ENCODE results near the gene CKMT2.
A peak's percentile ranks its signal among the peaks of the same experiment; 100 is the strongest.

The CKMT2 gene

DNA sequence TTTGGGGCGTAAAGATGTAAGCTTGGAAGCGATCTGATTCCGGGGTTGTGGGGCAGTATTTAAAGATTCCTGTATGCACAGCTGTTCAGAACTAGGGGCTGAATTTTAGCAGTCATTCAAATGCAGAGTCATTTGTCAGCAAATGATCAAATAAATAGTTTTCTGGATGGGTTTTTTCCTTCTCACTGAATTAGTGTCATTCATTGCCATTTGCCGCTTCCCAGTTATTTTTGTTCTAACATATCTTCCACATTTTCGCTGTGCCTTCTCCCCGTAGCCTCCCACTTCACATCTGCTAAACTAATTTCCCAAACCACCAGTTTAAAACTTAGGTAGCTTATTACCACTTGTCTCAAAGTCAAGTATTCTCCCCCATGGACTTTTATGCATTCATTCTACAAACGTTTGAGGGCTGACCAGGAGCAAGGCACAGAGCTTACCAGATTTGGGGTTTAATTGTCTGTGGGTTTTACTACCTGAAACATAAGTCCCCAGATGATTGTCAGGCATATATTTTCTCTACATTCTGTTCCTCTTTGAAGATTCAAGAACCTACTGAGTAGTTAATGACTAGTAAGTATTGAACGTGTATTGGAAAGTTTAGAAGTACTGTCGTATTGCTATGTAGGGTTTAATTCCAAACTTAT lies 41.3 kb upstream of the CKMT2 start:
- no peak for DNase-seq (ENCODE audit: low spot score)
- in situ Hi-C loops (cut with MboI; ENCODE audit: low pct_unique_long_range_greater_than_20kb, low sequenced_read_pairs, unreplicated experiment) = loop anchor here (25.0 kb wide), 1 partner anchor 505 kb away; no protein-coding TSS in a partner anchor
- TF ChIP-seq, protein P1, sequence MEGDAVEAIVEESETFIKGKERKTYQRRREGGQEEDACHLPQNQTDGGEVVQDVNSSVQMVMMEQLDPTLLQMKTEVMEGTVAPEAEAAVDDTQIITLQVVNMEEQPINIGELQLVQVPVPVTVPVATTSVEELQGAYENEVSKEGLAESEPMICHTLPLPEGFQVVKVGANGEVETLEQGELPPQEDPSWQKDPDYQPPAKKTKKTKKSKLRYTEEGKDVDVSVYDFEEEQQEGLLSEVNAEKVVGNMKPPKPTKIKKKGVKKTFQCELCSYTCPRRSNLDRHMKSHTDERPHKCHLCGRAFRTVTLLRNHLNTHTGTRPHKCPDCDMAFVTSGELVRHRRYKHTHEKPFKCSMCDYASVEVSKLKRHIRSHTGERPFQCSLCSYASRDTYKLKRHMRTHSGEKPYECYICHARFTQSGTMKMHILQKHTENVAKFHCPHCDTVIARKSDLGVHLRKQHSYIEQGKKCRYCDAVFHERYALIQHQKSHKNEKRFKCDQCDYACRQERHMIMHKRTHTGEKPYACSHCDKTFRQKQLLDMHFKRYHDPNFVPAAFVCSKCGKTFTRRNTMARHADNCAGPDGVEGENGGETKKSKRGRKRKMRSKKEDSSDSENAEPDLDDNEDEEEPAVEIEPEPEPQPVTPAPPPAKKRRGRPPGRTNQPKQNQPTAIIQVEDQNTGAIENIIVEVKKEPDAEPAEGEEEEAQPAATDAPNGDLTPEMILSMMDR (IDR thresholded peaks at IDR 0.05; ENCODE audit: extremely low read depth, insufficient read depth, missing control alignments) = no peak

DNA sequence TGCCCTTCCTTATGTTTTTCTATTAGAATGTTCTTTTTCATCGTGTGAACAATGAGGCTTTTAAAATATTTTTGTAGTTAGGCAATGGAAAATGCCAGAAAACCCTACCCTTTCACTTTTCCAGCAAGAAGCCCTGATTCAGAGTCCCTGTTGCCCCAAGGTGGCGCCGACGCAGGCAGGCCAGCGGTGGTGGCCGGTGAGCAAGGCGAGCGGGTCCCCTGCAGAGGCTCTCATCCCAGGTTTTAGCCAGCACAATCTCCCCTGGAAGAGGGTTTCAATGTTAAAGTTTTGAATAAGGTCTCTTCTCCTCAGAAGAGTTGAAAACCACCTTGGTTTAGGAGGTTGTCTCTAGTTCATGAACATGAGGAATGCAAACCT lies 40.8 kb upstream of the CKMT2 start:
- TF ChIP-seq, protein P1 (IDR thresholded peaks at IDR 0.05; ENCODE audit: extremely low read depth, insufficient read depth, missing control alignments) = no peak
- in situ Hi-C loops (cut with MboI; ENCODE audit: low pct_unique_long_range_greater_than_20kb, low sequenced_read_pairs, unreplicated experiment) = loop anchor here (25.0 kb wide), 1 partner anchor 505 kb away; no protein-coding TSS in a partner anchor
- no peak for DNase-seq (ENCODE audit: low spot score)

DNA sequence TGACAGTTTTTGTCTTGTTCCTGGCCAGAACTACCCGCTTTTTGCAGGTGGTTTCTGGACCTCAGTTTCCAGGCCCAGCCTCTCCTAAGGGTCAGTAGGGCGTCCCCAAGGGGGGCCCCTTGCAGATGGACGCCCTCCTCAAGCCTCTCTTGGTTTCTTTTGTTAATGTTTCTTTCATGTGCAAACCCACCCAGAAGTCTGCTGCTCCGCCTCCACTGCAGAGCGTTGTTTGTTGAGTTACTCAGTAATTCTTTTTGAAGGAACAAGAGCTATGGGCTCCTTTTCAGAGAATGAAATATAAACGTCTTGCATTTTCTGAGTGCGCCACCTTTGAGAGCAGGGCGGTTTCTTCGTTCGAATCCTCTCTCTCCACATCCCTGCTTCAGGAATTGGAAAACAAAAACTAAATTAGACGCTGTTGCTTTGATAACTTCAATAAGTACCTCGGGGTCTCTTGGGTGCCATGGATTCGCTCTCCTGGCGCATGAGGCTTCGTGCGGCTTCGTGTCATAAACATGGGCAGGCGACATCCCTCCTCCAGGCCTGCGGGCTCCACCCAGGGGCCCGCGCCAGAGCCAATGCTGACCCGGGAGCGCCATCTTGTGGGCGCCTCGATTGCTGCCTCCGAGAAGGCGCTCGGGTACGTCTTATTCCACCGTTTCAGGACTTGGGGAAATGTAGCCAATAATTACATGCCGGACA lies 38.3 kb upstream of the CKMT2 start:
- TF ChIP-seq, protein P1 (IDR thresholded peaks at IDR 0.05; ENCODE audit: extremely low read depth, insufficient read depth, missing control alignments) = peak; percentile 95
- in situ Hi-C loops (cut with MboI; ENCODE audit: low pct_unique_long_range_greater_than_20kb, low sequenced_read_pairs, unreplicated experiment) = loop anchor here (25.0 kb wide), 1 partner anchor 507 kb away; no protein-coding TSS in a partner anchor
- DNase-seq (ENCODE audit: low spot score) = peak; percentile 92

DNA sequence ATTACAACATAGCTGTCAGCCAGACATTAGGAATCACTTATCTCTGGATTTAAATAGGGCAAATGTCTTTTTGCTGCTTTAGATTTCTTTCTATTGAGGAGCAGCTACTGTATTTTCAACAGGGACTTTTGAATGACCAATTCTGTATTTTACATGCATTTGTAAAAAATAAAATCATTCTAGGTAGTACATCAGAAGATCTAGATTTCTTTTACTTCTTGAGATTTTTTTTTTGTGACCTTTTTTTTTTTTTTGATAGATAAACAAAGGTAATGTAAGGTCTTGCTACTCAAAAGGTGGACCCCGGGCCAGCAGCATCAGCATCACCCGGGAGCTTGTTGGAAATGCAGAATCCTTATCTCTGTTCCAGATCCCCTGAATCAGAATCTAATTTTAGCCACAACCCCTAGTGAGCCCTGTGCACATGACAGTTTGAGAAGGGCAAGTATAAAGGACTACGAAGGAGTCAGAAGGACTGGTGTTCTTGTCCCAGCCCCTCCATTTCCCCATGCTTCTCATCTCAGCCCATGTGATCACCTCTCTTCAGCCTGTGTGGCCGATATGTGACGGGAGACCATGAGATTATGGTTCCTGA lies 37.7 kb upstream of the CKMT2 start:
- in situ Hi-C loops (cut with MboI; ENCODE audit: low pct_unique_long_range_greater_than_20kb, low sequenced_read_pairs, unreplicated experiment) = loop anchor here (25.0 kb wide), 1 partner anchor 508 kb away; no protein-coding TSS in a partner anchor
- no peak for DNase-seq (ENCODE audit: low spot score)
- TF ChIP-seq, protein P1 (IDR thresholded peaks at IDR 0.05; ENCODE audit: extremely low read depth, insufficient read depth, missing control alignments) = no peak

DNA sequence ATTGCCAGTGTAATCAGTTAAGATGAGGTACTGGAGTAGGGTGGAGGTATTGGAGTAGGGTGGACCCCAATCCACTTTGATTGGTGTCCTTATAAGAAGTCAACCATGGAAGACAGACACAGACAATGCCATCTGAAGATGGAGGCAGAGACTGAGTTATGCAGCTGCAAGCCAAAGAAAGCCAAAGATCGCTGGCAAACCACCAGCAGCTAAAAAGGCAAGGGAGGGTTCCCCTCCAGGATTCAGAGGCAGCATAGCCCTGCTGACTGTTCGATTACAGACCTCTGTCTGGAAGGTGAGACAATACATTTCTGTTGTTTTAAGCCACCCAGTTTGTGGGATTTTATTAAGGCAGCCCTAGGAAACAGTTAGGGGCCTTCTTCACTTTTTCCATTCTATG lies 30.5 kb upstream of the CKMT2 start:
- in situ Hi-C loops (cut with MboI; ENCODE audit: low pct_unique_long_range_greater_than_20kb, low sequenced_read_pairs, unreplicated experiment) = no loop called here
- TF ChIP-seq, protein P1 (IDR thresholded peaks at IDR 0.05; ENCODE audit: extremely low read depth, insufficient read depth, missing control alignments) = no peak
- no peak for DNase-seq (ENCODE audit: low spot score)

DNA sequence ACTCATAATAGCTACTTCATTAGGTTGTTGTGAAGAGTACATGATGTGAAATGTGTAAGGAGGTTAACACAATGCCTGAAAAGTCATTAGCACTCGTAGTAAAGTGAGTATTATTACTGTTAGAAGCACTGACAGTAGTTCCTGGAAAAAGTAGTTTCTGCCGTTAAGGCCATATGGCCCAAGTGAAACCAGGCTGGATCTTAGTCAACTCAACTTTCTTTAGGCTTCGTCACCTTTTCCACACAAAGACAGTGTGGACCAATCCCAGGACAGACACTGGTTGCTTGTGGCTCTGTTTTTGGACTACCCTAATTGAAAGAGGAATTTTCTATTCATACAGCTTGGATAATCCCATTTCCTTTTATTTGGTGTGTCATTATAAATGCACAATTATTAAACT lies 29.4 kb upstream of the CKMT2 start:
- TF ChIP-seq, protein P1 (IDR thresholded peaks at IDR 0.05; ENCODE audit: extremely low read depth, insufficient read depth, missing control alignments) = no peak
- in situ Hi-C loops (cut with MboI; ENCODE audit: low pct_unique_long_range_greater_than_20kb, low sequenced_read_pairs, unreplicated experiment) = no loop called here

More for the DNA sequence above, 29.4 kb upstream of the CKMT2 start:
- DNase-seq (ENCODE audit: low spot score) = no peak
